T-cell (primary cell): ENCODE data around the gene PIK3CD. TPM values are rescaled to one million over a fixed set of nuclear protein-coding genes. Genes with fewer than 3 reads are reported as not detected.

Experiments used
- ATAC-seq, 4 experiments: fragments of 200-7000 bp in 3 of 4; fragments of 150-1000 bp in 1 of 4; cut with Tn5 transposase; replicated peaks in 1 of 4; 1 replicate in 3 of 4; 2 replicates in 1 of 4; pipeline ENCODE4 v1.10.0; 2021; ENCODE audit warnings: moderate library complexity in 3 of 4, mild to moderate bottlenecking in 2 of 4, moderate number of reproducible peaks in 1 of 4
- CTCF ChIA-PET, 2 donors: fragments of 300-600 bp; sonication (Branson Sonifier 250); formaldehyde crosslinking; loops; one replicate each; lab custom pipeline; 2022; ENCODE audit warnings: antibody characterized with exemption in 2 of 2; lab: Charles Lee
- POLR2A ChIA-PET, 2 donors: fragments of 300-600 bp; sonication (Branson Sonifier 250); formaldehyde crosslinking; loops; one replicate each; lab custom pipeline; 2022; ENCODE audit warnings: antibody characterized with exemption in 2 of 2; lab: Charles Lee
- DNase-seq, 35 experiments: peaks; one replicate each; pipeline versions ENCODE4 v3.0.0 to v3.0.0-alpha.2; 2013 to 2023
- H3K27ac ChIP-seq: one replicate; pipeline ENCODE4 v1.5.1; 2013; ENCODE audit warnings: low read length
- H3K27me3 ChIP-seq, 2 experiments: replicated peaks in 1 of 2; 1 replicate in 1 of 2; 2 replicates in 1 of 2; pipeline versions ENCODE4 v1.6.1 to v1.7.0; 2013; ENCODE audit warnings: low read length in 1 of 2, mixed read lengths in 1 of 2; ENCODE audit not compliant: control insufficient read depth in 2 of 2, insufficient read depth in 2 of 2; ENCODE audit errors: extremely low read depth in 1 of 2
- H3K36me3 ChIP-seq, 2 donors: 1 replicate in 1 of 2; 2 replicates in 1 of 2; pipeline versions ENCODE4 v1.6.1 to v1.7.0; 2013; ENCODE audit warnings: low read length in 1 of 2; ENCODE audit not compliant: control insufficient read depth in 2 of 2, insufficient read depth in 1 of 2; ENCODE audit errors: extremely low read depth in 1 of 2
- H3K4me1 ChIP-seq, 2 experiments: 1 replicate in 1 of 2; 2 replicates in 1 of 2; pipeline versions ENCODE4 v1.6.1 to v1.7.0; 2013; ENCODE audit warnings: low read length in 2 of 2, mixed read lengths in 1 of 2; ENCODE audit not compliant: insufficient read depth in 2 of 2, control insufficient read depth in 1 of 2; ENCODE audit errors: extremely low read depth in 1 of 2
- H3K4me3 ChIP-seq, 2 donors: 1 replicate in 1 of 2; 2 replicates in 1 of 2; pipeline versions ENCODE4 v1.5.1 to v1.7.0; 2013; ENCODE audit warnings: mild to moderate bottlenecking in 2 of 2, low read length in 1 of 2, moderate library complexity in 1 of 2; ENCODE audit not compliant: control insufficient read depth in 1 of 2; ENCODE audit errors: extremely low read depth in 1 of 2
- H3K9me3 ChIP-seq: 2 replicates; pipeline ENCODE4 v1.7.0; 2013
- H3K27ac Mint-ChIP-seq, 2 donors: one replicate each; pipeline ENCODE4 v1.8.0; 2020 to 2021; ENCODE audit warnings: mild to moderate bottlenecking in 2 of 2, mixed read lengths in 2 of 2
- H3K27me3 Mint-ChIP-seq, 2 donors: one replicate each; pipeline ENCODE4 v1.8.0; 2021 to 2022; ENCODE audit warnings: mixed read lengths in 2 of 2
- H3K36me3 Mint-ChIP-seq: one replicate; pipeline ENCODE4 v1.8.0; 2021; ENCODE audit warnings: mixed read lengths
- H3K4me1 Mint-ChIP-seq, 3 donors: one replicate each; pipeline ENCODE4 v1.8.0; 2020 to 2022; ENCODE audit warnings: mixed read lengths in 3 of 3, mild to moderate bottlenecking in 1 of 3
- H3K4me3 Mint-ChIP-seq, 3 donors: one replicate each; pipeline ENCODE4 v1.8.0; 2020 to 2022; ENCODE audit warnings: mild to moderate bottlenecking in 3 of 3, mixed read lengths in 3 of 3, moderate library complexity in 3 of 3
- H3K9me3 Mint-ChIP-seq, 3 donors: one replicate each; pipeline ENCODE4 v1.8.0; 2020 to 2022; ENCODE audit warnings: mixed read lengths in 3 of 3
- WGBS: methylation state at CpG from one replicate; pipeline ENCODE4 v1.1.5; 2013; ENCODE audit warnings: missing lambda C conversion rate; ENCODE audit not compliant: insufficient coverage; 5-methylcytosine and 5-hydroxymethylcytosine counted together
- total RNA-seq, 35 experiments: library from RNA in 6 of 35; stranded (reverse) in 6 of 35; fragments of 120-200 nt in 1 of 35; gene quantifications; one replicate each; pipeline versions ENCODE4 v1.2.1 to v1.2.4 and lab custom pipeline; 2013 to 2026

Gene PIK3CD
- total RNA-seq, 5 donors from 2014 or later (not counting 1 experiment from before 2014, with no cell fraction given): 246 to 313 (median 280) TPM

DNA sequence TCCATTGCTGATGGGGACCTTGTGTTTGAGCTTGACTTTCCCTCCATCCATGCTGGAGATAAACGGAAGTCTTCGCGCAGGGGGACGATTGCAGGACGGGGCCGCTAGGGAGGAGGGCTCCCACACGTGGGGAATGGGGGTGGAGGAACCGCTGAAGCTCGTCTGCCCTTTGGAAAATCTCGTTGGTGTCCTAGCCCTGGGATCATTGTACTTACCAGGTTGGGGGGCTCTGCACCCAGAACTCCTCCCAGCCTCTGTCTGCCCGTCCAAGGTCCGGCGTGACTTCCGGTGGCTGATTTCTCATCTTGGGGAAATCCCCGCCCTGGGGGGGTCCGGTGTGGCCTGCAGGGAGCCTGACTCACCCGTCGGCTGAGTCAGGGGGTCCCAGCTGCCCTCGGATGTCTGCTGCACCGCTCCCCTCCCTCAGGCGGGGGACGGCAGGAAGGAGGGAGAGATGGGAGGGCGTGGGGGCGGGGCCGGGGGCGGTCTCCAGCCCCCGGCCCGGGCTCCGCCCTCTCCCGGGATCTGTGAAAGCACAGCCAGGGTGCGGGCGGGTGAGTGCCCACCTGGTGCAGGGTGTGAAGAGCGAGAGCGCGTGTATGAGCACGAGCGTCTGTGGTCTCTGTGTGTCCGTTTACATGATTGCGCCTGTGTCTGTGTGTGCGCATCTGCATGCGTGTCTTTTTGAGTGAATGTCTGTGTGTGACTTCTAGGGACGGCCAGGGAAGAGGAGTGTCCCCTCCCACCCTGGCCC, 35.8 kb downstream of the PIK3CD start:
- peaks cover 72 to 82% (median 76%) of the 10 kb centered on the region in 3 donors for H3K4me1 Mint-ChIP-seq
- H3K4me3 ChIP-seq: peak overlapping the region; percentile 53 to 65
- no peaks in the 10 kb centered on the region for H3K27me3 ChIP-seq
- H3K27me3 Mint-ChIP-seq: no peaks in the 10 kb centered on the region
- ATAC-seq (peak; percentile 36 to 52 (median 46)), DNase-seq (peak; percentile 25 to 74 (median 47))
- peak overlapping the region; percentile 85 to 89 for H3K27ac Mint-ChIP-seq
- H3K4me3 Mint-ChIP-seq: peak overlapping the region; percentile 74 to 81 (median 77)
- peaks cover 3 to 24% of the 10 kb centered on the region in 2 donors for H3K36me3 ChIP-seq
- 1% methylated on average over 19 of the region's 42 CpGs for WGBS
- peak overlapping the region; percentile 61 for H3K27ac ChIP-seq
- peaks cover 13% of the 10 kb centered on the region for H3K36me3 Mint-ChIP-seq
- no peaks in the 10 kb centered on the region for H3K9me3 ChIP-seq
- H3K4me1 ChIP-seq: peaks cover 43 to 89% of the 10 kb centered on the region in 2 experiments
- H3K9me3 Mint-ChIP-seq: no peaks in the 10 kb centered on the region
- CTCF ChIA-PET: interaction anchor here in 1 of 2 donors (0.8 kb wide), 1 partner anchor 19 kb away, joined by 5 read pairs; no protein-coding TSS in a partner anchor
- POLR2A ChIA-PET: no interaction called here

DNA sequence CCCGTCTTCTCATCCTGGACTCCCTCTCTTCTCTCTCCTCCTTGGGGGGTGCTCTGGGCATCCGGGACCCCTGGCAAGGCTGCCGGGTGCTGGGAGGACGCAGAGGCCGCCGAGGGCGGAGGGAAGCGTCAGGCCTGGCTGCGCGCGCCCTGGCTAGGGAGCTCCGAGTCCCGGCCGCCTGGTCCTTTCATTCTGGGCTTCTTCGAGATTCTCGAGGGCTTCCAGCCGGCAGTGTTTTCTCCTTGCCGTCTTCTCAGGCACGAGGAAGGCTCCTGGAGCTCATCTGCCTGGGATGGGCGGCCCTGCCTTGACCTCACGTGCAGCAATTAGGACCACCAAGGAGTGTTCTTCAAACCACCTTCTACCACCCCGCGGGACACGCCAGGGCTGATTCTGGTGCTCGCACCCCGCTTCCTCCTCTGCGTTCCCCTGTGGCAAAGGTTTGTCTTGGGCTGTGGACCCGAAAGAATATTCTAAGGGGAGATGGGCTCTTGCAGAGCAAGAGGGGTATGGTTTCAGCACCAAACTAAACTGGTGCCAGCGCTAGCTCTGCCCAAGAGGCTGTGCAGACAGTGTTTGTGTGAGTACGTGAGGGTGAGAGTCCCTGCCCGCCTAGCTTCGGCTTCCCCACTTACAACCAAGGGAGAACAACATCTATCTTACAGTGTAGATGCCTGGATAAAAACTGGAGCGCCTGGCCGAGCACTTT, 36.5 kb downstream of the PIK3CD start:
- Histone ChIP-seq H3K36me3 (peaks cover 3 to 28% of the 10 kb centered on the region in 2 donors), H3K9me3 (no peaks in the 10 kb centered on the region), H3K4me1 (peaks cover 43 to 89% of the 10 kb centered on the region in 2 experiments), H3K27me3 (no peaks in the 10 kb centered on the region), H3K27ac (peak overlapping the region; percentile 61), H3K4me3 (peak overlapping the region; percentile 41 to 53)
- Mint-ChIP-seq H3K36me3 (peaks cover 17% of the 10 kb centered on the region), H3K27me3 (no peaks in the 10 kb centered on the region), H3K4me3 (peak overlapping the region; percentile 74 to 81 (median 77)), H3K4me1 (peaks cover 74 to 81% (median 79%) of the 10 kb centered on the region in 3 donors), H3K27ac (peak overlapping the region; percentile 85 to 89), H3K9me3 (no peaks in the 10 kb centered on the region)
- POLR2A ChIA-PET: interaction anchor here in 1 of 2 donors (0.6 kb wide), 1 partner anchor 99 kb away, joined by 5 read pairs; no protein-coding TSS in a partner anchor
- CTCF ChIA-PET: interaction anchor here in 1 of 2 donors (0.5 to 0.9 kb wide), 2 partner anchors 36 to 61 kb away, joined by 3 read pairs; no protein-coding TSS in a partner anchor
- no peak for ATAC-seq
- peak in 1 of 35 experiments; percentile 16 for DNase-seq
- WGBS: 34% methylated on average over 17 of the region's 34 CpGs

DNA sequence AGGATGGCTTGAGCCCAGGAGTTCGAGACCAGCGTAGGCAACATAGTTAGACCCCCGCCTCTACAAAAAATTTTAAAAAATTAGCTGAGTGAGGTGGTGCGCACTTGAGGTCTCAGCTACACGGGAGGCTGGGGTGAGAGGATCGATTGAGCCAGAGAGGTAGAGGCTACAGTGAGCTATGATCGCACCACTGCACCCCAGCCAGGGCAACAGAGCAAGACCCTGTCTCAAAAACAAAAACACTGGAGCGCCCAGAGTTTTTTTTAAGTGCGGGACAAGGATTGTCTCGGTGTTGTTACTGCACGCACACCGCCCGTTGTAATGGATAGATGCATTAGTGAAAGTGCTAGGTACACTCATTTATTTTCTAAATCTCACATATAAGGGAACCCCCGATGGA, 37.1 kb downstream of the PIK3CD start:
- H3K27me3 ChIP-seq: no peaks in the 10 kb centered on the region
- CTCF ChIA-PET: interaction anchor here in 1 of 2 donors (0.7 to 0.9 kb wide), 2 partner anchors 23 to 36 kb away, joined by 3 read pairs; no protein-coding TSS in a partner anchor
- POLR2A ChIA-PET: no interaction called here
- peaks cover 43 to 90% of the 10 kb centered on the region in 2 experiments for H3K4me1 ChIP-seq
- Mint-ChIP-seq H3K27me3 (no peaks in the 10 kb centered on the region), H3K9me3 (no peaks in the 10 kb centered on the region), H3K4me1 (peaks cover 73 to 79% (median 77%) of the 10 kb centered on the region in 3 donors), H3K4me3 (peak overlapping the region; percentile 74 to 81 (median 77)), H3K27ac (peak overlapping the region; percentile 85 to 89), H3K36me3 (peaks cover 17% of the 10 kb centered on the region)
- DNase-seq: no peak
- no peaks in the 10 kb centered on the region for H3K9me3 ChIP-seq
- H3K4me3 ChIP-seq: peak overlapping the region; percentile 53 to 60
- no peak for ATAC-seq
- peak overlapping the region; percentile 61 for H3K27ac ChIP-seq
- peaks cover 3 to 31% of the 10 kb centered on the region in 2 donors for H3K36me3 ChIP-seq
- WGBS: 80% methylated on average over 6 of the region's 14 CpGs

- Mint-ChIP-seq H3K27me3 (no peaks in the 10 kb centered on the region), H3K27ac (peak overlapping the region; percentile 85 to 89), H3K4me1 (peaks cover 72 to 79% (median 77%) of the 10 kb centered on the region in 3 donors), H3K9me3 (no peaks in the 10 kb centered on the region), H3K4me3 (peak overlapping the region; percentile 74 to 81 (median 77)), H3K36me3 (peaks cover 19% of the 10 kb centered on the region)
- Histone ChIP-seq H3K36me3 (peaks cover 3 to 33% of the 10 kb centered on the region in 2 donors), H3K27ac (no peak overlapping the region), H3K4me1 (peaks cover 43 to 90% of the 10 kb centered on the region in 2 experiments), H3K27me3 (no peaks in the 10 kb centered on the region), H3K4me3 (peak overlapping the region; percentile 53 to 60), H3K9me3 (no peaks in the 10 kb centered on the region)
- POLR2A ChIA-PET: no interaction called here
- peak; percentile 56 to 89 (median 79) for DNase-seq
- 4% methylated on average over 50 of the region's 72 CpGs for WGBS
- ATAC-seq: peak; percentile 83 to 86 (median 84)
- CTCF ChIA-PET: interaction anchor here in 1 of 2 donors (0.6 to 0.7 kb wide), 2 partner anchors 24 to 37 kb away, joined by 3 to 9 read pairs; no protein-coding TSS in a partner anchor
Observed at GRCh38 chr1:9689011-9689706, 37.6 kb downstream of the PIK3CD start.

- 24% methylated on average over 8 of the region's 23 CpGs for WGBS
Observed at GRCh38 chr1:9689971-9690381, 38.4 kb downstream of the PIK3CD start.

More at GRCh38 chr1:9689971-9690381, 38.4 kb downstream of the PIK3CD start:
- Histone ChIP-seq H3K4me3 (peak overlapping the region; percentile 28 to 61), H3K36me3 (peaks cover 3 to 37% of the 10 kb centered on the region in 2 donors), H3K4me1 (peaks cover 43 to 89% of the 10 kb centered on the region in 2 experiments), H3K27ac (no peak overlapping the region), H3K9me3 (no peaks in the 10 kb centered on the region), H3K27me3 (no peaks in the 10 kb centered on the region)
- CTCF ChIA-PET: no interaction called here
- peak in 7 of 35 experiments; percentile 11 to 37 (median 26) for DNase-seq
- Mint-ChIP-seq H3K27ac (peak overlapping the region; percentile 87 to 91), H3K4me1 (peaks cover 71 to 80% (median 78%) of the 10 kb centered on the region in 3 donors), H3K27me3 (no peaks in the 10 kb centered on the region), H3K36me3 (peaks cover 22% of the 10 kb centered on the region), H3K9me3 (no peaks in the 10 kb centered on the region), H3K4me3 (peak overlapping the region; percentile 87 to 92 (median 87))
- peak in 2 of 4 experiments; percentile 21 to 27 for ATAC-seq
- POLR2A ChIA-PET: no interaction called here
